ENCODE data around the gene COPS2. TPM values are rescaled to one million over a fixed set of nuclear protein-coding genes. Genes with fewer than 3 reads are reported as not detected.

The COPS2 gene
- polyA plus RNA-seq, 1 donor (not counting 4 experiments of a cell fraction or from before 2014, with no cell fraction given) = 114 TPM

- Histone ChIP-seq H2AFZ (ENCODE audit: control insufficient read depth, low read length) (no peak overlapping the region), H3K4me2 (ENCODE audit: control insufficient read depth, extremely low read depth, insufficient read depth, low read depth, low read length) (no peak overlapping the region), H3K79me2 (ENCODE audit: control insufficient read depth, insufficient read depth, low read length) (peaks cover 10% of the 10 kb centered on the region), H3K4me1 (ENCODE audit: control insufficient read depth, extremely low read depth, insufficient read depth, low read length) (peaks cover 14% of the 10 kb centered on the region), H3K4me3 (ENCODE audit: control insufficient read depth in 2 of 3, extremely low read depth in 1 of 3, insufficient read depth in 2 of 3, low read depth in 1 of 3, low read length in 3 of 3) (no peak overlapping the region), H3K9ac (ENCODE audit: control insufficient read depth, extremely low read depth, insufficient read depth, low read length) (no peak overlapping the region), H3K9me3 (ENCODE audit: control insufficient read depth, low read depth, low read length) (no peaks in the 10 kb centered on the region), H3K27ac (ENCODE audit: control insufficient read depth, insufficient read depth, low read length) (no peak overlapping the region), H3K36me3 (ENCODE audit: control insufficient read depth in 2 of 2, extremely low read depth in 1 of 2, insufficient read depth in 2 of 2, low read length in 2 of 2) (peaks cover 7 to 15% of the 10 kb centered on the region in 2 experiments), H3K9me1 (ENCODE audit: control insufficient read depth, extremely low read depth, insufficient read depth, low read length) (no peaks in the 10 kb centered on the region), H4K20me1 (ENCODE audit: control insufficient read depth, extremely low read depth, insufficient read depth, low read length) (no peaks in the 10 kb centered on the region), H3K27me3 (ENCODE audit: control insufficient read depth, extremely low read depth, insufficient read depth, low read length) (no peaks in the 10 kb centered on the region)
- dilution Hi-C loops (cut with MboI; ENCODE audit: extremely low pct_ligation_motif_present, low sequenced_read_pairs) = loop anchor here (25.0 kb wide), 1 partner anchor 94 kb away; the partner anchor contains the start of gene SECISBP2L
- peak; percentile 9 for FAIRE-seq
- TF ChIP-seq EZH2 (IDR thresholded peaks at IDR 0.05; ENCODE audit: low read length) (no peak), CTCF (optimal IDR thresholded peaks at IDR 0.05 in 1 of 3, IDR thresholded peaks at IDR 0.05 in 1 of 3, conservative IDR thresholded peaks at IDR 0.05 in 1 of 3; ENCODE audit: extremely low read depth in 1 of 3, insufficient read depth in 2 of 3, low read length in 3 of 3) (no peak)
- DNase-seq (ENCODE audit: low read depth, low spot score) = no peak
Observed at GRCh38 chr15:49131403-49131802, 24.0 kb downstream of the COPS2 start.

GRCh38 chr15:49124371-49124770 is 31.0 kb downstream of the COPS2 start:
- no peak overlapping the region for H3K4me3 ChIP-seq (ENCODE audit: control insufficient read depth in 2 of 3, extremely low read depth in 1 of 3, insufficient read depth in 2 of 3, low read depth in 1 of 3, low read length in 3 of 3)
- H3K79me2 ChIP-seq (ENCODE audit: control insufficient read depth, insufficient read depth, low read length) = no peaks in the 10 kb centered on the region
- dilution Hi-C loops (cut with MboI; ENCODE audit: extremely low pct_ligation_motif_present, low sequenced_read_pairs) = no loop called here
- no peaks in the 10 kb centered on the region for H3K27me3 ChIP-seq (ENCODE audit: control insufficient read depth, extremely low read depth, insufficient read depth, low read length)
- no peaks in the 10 kb centered on the region for H4K20me1 ChIP-seq (ENCODE audit: control insufficient read depth, extremely low read depth, insufficient read depth, low read length)
- no peaks in the 10 kb centered on the region for H3K4me1 ChIP-seq (ENCODE audit: control insufficient read depth, extremely low read depth, insufficient read depth, low read length)
- H3K9me1 ChIP-seq (ENCODE audit: control insufficient read depth, extremely low read depth, insufficient read depth, low read length) = no peaks in the 10 kb centered on the region
- TF ChIP-seq CTCF (optimal IDR thresholded peaks at IDR 0.05 in 1 of 3, IDR thresholded peaks at IDR 0.05 in 1 of 3, conservative IDR thresholded peaks at IDR 0.05 in 1 of 3; ENCODE audit: extremely low read depth in 1 of 3, insufficient read depth in 2 of 3, low read length in 3 of 3) (no peak), EZH2 (IDR thresholded peaks at IDR 0.05; ENCODE audit: low read length) (no peak)
- no peak overlapping the region for H3K4me2 ChIP-seq (ENCODE audit: control insufficient read depth, extremely low read depth, insufficient read depth, low read depth, low read length)
- no peaks in the 10 kb centered on the region for H3K9me3 ChIP-seq (ENCODE audit: control insufficient read depth, low read depth, low read length)
- H3K27ac ChIP-seq (ENCODE audit: control insufficient read depth, insufficient read depth, low read length) = no peak overlapping the region
- no peak overlapping the region for H2AFZ ChIP-seq (ENCODE audit: control insufficient read depth, low read length)
- H3K36me3 ChIP-seq (ENCODE audit: control insufficient read depth in 2 of 2, extremely low read depth in 1 of 2, insufficient read depth in 2 of 2, low read length in 2 of 2) = peaks cover 3 to 7% of the 10 kb centered on the region in 2 experiments
- no peak overlapping the region for H3K9ac ChIP-seq (ENCODE audit: control insufficient read depth, extremely low read depth, insufficient read depth, low read length)
- FAIRE-seq (no peak), DNase-seq (ENCODE audit: low read depth, low spot score) (no peak)

Measured in keratinocyte (primary cell).